ENCODE results near the gene AQP12A. TPM values are rescaled to one million over a fixed set of nuclear protein-coding genes. Genes with fewer than 3 reads are reported as not detected.
A peak's percentile ranks its signal among the peaks of the same experiment; 100 is the strongest.
"Not testable (repeated sequence)": the region's sequence is repeated elsewhere in the genome, so short reads cannot be mapped to it uniquely, and the experiment has no call there.

Gene AQP12A, protein sequence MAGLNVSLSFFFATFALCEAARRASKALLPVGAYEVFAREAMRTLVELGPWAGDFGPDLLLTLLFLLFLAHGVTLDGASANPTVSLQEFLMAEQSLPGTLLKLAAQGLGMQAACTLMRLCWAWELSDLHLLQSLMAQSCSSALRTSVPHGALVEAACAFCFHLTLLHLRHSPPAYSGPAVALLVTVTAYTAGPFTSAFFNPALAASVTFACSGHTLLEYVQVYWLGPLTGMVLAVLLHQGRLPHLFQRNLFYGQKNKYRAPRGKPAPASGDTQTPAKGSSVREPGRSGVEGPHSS
- not detected for polyA plus RNA-seq (2013, experiment 1 of 2; ENCODE audit: insufficient read length)
- polyA plus RNA-seq (2013, experiment 2 of 2; ENCODE audit: insufficient read length), result not detected

- not testable (repeated sequence) for DNase-seq
Measured at GRCh38 chr2:240691631-240692420, at the start of gene AQP12A. Gene AQP12A (plus strand): TSS chr2:240691866. CDS start chr2:240691914, 48 bp downstream.

- no peak for DNase-seq
Measured at GRCh38 chr2:240642061-240642805, 49.4 kb upstream of the AQP12A start.

DNA sequence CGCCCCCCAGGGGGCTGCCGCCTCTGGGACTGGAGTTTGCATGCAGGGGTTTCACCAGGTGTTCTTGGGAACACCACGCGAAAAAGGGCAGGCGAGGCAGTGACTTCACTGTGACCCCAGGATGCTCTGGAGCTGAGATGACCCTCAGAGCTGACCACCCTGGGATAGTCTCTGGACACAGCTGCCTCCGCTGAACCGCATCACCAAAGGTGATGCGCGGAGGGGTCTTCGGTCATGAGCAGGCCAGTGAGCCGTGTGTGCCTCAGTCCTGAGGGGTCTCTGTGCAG is 48.9 kb upstream of the AQP12A start:
- no peak for DNase-seq

DNA sequence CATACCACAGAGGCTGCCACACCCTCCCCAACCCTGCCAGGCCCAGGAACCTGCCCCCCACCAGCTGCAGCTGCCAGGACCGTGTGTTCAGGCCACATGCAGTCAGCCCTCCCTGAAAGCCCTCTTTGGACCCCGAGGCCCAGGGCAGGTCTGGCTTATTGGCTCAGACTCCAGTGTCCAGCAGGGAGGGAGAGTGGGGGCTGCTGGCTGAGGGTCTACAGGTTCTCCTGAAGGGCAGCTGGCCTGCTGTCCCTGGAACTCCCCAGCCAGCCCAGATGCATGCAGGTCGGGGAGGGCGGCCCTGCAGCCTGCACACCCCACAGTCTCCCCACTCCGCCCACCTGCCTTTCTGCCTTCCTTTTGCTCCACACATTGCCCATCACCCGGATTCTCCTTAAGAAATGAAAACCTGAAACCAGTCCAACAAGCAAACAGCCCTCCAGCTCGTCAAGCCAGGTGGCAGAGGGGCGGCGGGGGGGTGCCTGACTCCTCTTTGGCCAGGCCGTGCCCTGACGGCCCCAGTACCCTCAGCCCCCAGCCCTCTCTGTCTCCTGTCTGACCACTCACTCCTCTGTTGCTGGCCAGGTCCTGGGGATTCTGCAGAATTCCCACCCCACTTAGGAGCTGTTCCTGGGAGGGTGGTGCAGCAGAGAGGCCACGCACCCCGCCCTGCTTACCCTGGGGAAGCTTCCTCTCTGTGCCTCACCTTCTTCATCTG is 48.4 kb upstream of the AQP12A start:
- no peak for DNase-seq

DNA sequence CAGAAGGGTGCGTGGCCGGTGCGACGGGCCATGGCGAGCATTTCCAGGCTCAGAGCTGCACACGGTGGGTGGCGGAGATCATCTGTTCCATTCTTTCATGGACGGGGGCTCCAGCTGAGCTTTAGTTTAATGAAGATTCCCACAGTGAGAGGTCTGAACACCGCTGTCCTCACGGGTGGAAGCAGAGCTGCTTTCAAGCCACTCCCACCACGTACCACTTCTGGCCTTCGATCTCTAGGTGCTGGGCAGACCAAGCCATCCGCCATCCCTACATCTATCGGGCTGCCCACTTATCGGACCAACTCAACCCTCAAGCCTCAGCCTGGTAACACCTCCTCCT is 47.9 kb upstream of the AQP12A start:
- DNase-seq, result no peak

DNA sequence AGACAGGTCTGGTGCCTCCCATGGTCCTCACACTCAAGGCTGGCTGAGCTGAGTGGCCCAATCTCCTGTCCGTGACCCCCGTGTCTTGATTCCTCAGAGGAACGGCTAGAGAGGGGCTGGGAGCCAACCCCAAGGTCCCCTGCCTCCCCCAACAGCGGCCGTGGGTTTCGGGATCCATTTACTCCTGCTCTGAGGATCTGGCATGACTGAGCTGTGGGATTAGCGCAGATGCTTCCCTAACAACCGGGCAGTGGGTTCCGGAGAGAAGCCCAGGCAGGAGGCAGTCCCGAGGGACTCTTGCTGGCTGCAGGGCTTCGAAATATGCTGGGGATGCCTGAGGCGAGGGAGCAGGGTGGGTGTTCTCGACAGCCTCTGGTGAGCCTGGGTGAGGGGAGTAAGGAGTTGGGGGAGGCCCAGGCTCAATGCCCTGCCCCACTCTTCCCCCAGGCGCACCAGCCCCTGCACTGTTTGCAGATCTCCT is 47.5 kb upstream of the AQP12A start:
- DNase-seq, result no peak

- DNase-seq, result no peak
Measured at GRCh38 chr2:240644859-240645301, 46.8 kb upstream of the AQP12A start.

DNA sequence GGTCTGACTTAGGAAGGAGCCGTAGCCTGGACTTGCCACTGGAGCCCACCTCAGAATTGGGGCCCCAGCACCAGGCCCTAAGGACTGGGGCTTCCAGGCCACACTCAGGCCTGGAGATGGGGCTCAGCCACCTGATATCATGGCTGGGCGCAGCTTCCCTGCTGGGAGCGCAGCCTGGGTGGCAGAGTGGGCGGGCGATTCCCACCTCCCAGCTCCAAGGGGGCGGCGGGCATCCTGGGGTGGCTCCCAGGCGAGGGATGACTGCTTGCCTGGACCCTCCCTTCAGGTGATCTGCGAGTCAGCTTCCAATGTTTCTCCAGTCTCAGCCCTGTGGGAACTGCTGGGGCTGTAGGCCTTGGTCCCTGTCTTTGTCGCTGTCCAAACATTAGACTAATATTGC is 46.3 kb upstream of the AQP12A start:
- no peak for DNase-seq

GRCh38 chr2:240645801-240646175 is 45.9 kb upstream of the AQP12A start:
- no peak for DNase-seq

GRCh38 chr2:240646176-240646899 is 45.3 kb upstream of the AQP12A start:
- DNase-seq, result no peak

- no peak for DNase-seq
Measured at GRCh38 chr2:240646900-240647502, 44.7 kb upstream of the AQP12A start.

DNA sequence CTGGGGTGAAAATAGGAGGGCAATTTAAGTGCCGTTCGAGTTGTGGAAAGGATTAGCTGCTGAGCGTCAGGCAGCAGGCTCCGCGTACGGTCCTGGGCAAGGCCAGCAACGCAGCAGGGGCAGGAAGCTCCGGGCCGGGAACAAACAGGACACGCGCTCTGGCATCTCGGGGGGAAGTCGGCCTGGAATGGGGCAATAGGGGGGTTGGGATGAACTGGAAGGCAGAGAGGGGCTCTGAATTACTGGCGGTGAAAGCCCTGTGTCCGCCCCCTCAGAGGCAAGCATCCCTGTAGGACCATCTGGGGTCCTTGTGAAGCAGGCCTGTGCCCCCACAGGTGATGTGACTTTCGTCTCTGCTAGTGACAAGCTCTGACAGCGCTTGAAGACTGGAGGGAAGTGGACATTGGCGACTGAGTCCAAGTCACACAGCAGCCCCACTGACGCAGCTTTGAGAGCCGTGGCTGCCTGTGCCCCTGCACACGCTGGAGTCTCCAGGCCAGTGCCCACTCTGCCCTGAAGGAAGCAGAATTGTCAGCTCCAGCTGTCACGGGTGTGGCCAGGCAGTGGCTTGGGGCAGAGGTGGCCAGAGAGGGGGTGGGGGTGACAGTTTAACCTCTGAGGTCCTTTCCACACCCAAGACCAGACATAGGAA is 44.0 kb upstream of the AQP12A start:
- DNase-seq, result no peak

DNA sequence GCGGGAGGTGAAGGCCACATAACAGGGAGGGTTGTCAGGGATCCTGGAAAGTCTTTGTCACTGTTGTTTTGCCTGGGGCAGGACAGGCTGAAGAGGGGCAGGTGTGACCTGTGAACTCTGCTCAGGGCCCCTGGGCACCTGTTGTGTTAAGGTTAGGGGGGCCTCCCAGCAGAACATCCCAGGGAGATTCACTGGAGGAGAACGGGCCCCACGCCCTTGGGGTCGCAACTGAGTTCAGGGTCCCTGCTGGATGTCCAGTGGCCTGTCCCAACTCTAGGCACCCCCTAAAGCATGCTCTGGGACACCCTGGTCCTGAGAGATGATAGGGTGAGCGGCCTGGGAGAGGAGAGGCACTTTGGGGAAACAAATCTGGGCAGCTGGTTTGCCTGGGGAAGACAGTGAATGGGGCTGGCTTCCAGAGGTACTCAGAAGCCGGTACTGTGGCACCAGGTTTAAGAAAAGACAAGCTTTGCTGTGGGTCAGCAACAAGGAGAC is 43.5 kb upstream of the AQP12A start:
- DNase-seq, result no peak

DNA sequence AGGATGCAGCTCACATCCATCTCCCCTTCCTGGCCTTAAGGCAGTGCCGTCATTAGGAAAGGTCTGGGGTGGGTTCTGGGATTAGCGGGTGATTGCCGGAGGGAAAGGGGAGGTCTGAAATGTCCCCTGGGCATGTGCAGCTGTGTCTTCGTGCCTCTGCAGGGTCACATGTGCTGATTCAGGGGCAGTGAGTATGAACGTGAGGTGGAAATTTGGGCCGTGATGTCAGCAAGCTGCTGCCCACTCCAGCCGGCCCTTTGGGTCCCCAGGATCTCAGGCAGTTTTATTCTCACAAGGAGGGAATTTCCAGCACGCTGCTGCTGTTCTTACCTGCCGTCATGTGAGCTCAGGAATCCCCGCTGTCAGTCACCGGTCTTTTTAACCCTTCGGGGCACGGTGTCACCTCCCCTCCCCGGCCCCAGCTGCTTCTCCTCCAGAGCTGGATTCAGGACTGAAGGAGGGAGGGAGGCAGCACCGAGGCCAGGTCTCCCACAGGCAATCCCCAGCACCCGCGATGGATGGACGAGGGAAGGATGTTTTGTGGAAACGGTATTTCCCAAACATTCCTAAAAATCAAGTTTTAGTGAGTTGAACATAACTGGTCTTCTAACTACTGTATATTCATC is 42.9 kb upstream of the AQP12A start:
- no peak for DNase-seq

GRCh38 chr2:240649331-240649730 is 42.3 kb upstream of the AQP12A start:
- DNase-seq, result no peak

DNA sequence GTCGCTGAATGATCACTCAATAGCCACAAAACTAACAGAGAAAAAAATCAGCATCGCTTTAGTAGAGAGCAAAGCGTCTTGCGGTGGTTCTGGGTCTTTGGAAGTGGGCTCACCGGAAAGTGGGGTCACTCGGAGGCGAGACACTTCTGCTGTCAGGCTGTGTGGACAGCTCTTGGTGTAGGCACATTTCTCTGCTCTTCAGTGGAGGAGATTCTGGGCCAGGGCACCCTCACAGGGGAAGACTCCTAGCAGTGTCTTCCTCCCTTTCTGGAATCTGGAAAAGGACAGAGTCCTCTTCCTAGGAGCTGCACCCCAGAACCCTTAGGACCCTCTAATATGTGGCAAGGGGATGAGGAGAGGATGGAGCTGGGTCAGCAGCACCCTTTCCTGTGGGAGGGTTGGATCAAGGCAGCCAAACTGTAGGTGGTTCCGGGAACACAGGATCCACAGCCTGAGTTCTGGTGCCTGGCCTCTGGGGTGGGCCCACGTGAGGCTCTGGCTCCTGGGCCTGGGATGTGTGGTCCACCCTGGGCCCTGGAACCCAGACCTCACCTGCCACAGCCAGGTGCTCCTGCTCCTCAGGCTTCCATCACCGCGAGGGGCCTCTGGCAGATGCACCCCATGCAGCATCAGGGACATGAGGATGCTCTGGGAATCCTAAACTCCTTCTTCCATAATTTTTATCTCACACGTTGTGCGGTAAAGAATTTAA is 41.3 kb upstream of the AQP12A start:
- DNase-seq, result no peak

- DNase-seq, result no peak
Measured at GRCh38 chr2:240651185-240651584, 40.5 kb upstream of the AQP12A start.

- DNase-seq, result peak; percentile 7
Measured at GRCh38 chr2:240655931-240656886, 35.5 kb upstream of the AQP12A start.
